HCT116 (cell line): ENCODE results near the gene GADD45G. TPM values are rescaled to one million over a fixed set of nuclear protein-coding genes. Genes with fewer than 3 reads are reported as not detected.

ENCODE experiments used
- ATAC-seq: fragments of 200-7000 bp; cut with Tn5 transposase; 2 replicates; pipeline ENCODE4 v1.9.1; 2020; ENCODE audit warnings: mild to moderate bottlenecking, moderate library complexity
- BruUV-seq: library from RNA; stranded (reverse); fragments of 400-500 nt; replicated peaks from 2 replicates; lab custom pipeline; 2021; lab: Mats Ljungman, UMichigan
- CTCF ChIA-PET: fragments of 300-600 bp; sonication (Branson Sonifier 250); formaldehyde crosslinking; loops from one replicate; lab custom pipeline; 2021; ENCODE audit warnings: antibody characterized with exemption; lab: Charles Lee
- POLR2A ChIA-PET: fragments of 300-600, 350-600 bp; sonication (Branson Sonifier 250); formaldehyde crosslinking; loops from one replicate; lab custom pipeline; 2021; ENCODE audit warnings: antibody characterized with exemption; lab: Charles Lee
- RAD21 ChIA-PET, 2 experiments: fragments of 300-600 bp; sonication (Branson Sonifier 250); formaldehyde crosslinking; loops; one replicate each; lab custom pipeline; 2023; ENCODE audit warnings: low total read pairs in 2 of 2; ENCODE audit not compliant: uncharacterized antibody in 2 of 2, unreplicated experiment in 2 of 2, low non-redundant PET in 1 of 2; lab: Charles Lee
- DNase-seq: peaks from one replicate; pipeline ENCODE4 v3.0.0-alpha.2; 2010; ENCODE audit warnings: low read depth, low spot score
- H2AFZ ChIP-seq: fragments of 200-600 bp; shearing (Covaris generic), sonication (generic); 2 replicates; pipeline ENCODE4 v1.6.1; 2017; ENCODE audit warnings: low read depth, mixed run types, mixed read lengths, antibody characterized with exemption, low read length; ENCODE audit not compliant: poor library complexity, severe bottlenecking
- H3K27ac ChIP-seq: 2 replicates; pipeline ENCODE4 v1.5.1; 2012; ENCODE audit warnings: low read depth, low read length
- H3K27me3 ChIP-seq: fragments of 200-600 bp; sonication (generic); 2 replicates; pipeline ENCODE4 v1.6.1; 2016; ENCODE audit warnings: mixed run types, low read length, mixed read lengths; ENCODE audit not compliant: insufficient read depth
- H3K36me3 ChIP-seq, 2 experiments: fragments of 200-500 bp in 1 of 2; fragments of 200-600 bp in 1 of 2; sonication (Bioruptor generic) in 1 of 2; sonication (generic) in 1 of 2; 2 replicates each; pipeline versions ENCODE4 v1.5.1 to v1.6.1; 2014 to 2016; ENCODE audit warnings: low read length in 2 of 2, inconsistent platforms in 1 of 2, mixed read lengths in 1 of 2, mixed run types in 1 of 2; ENCODE audit not compliant: insufficient read depth in 2 of 2, control insufficient read depth in 1 of 2
- H3K4me1 ChIP-seq, 2 experiments: fragments of 200-600 bp in 1 of 2; sonication (generic) in 1 of 2; 2 replicates each; pipeline versions ENCODE4 v1.5.1 to v1.6.1; 2012 to 2017; ENCODE audit warnings: low read length in 2 of 2, inconsistent platforms in 1 of 2, mild to moderate bottlenecking in 1 of 2, mixed read lengths in 1 of 2, mixed run types in 1 of 2, moderate library complexity in 1 of 2; ENCODE audit not compliant: insufficient read depth in 2 of 2, control insufficient read depth in 1 of 2
- H3K4me2 ChIP-seq: fragments of 200-600 bp; sonication (generic); 2 replicates; pipeline ENCODE4 v1.6.1; 2017; ENCODE audit warnings: mixed run types, low read length, mixed read lengths
- H3K4me3 ChIP-seq, 2 experiments: fragments of 200-600 bp in 1 of 2; sonication (generic) in 1 of 2; replicated peaks in 1 of 2; 2 replicates each; pipeline ENCODE4 v1.5.1; 2011 to 2016; ENCODE audit warnings: low read length in 2 of 2, control low read depth in 1 of 2, low read depth in 1 of 2, mild to moderate bottlenecking in 1 of 2, mixed read lengths in 1 of 2, mixed run types in 1 of 2
- H3K79me2 ChIP-seq: fragments of 200-600 bp; sonication (generic); 2 replicates; pipeline ENCODE4 v1.6.1; 2017; ENCODE audit warnings: mild to moderate bottlenecking, mixed run types, low read length, moderate library complexity, mixed read lengths; ENCODE audit not compliant: insufficient read depth
- H3K9ac ChIP-seq: fragments of 200-600 bp; sonication (generic); 2 replicates; pipeline ENCODE4 v1.6.1; 2016; ENCODE audit warnings: low read length, mixed read lengths
- H3K9me2 ChIP-seq: fragments of 200-600 bp; sonication (generic), shearing (Covaris generic); 2 replicates; pipeline ENCODE4 v1.6.1; 2017; ENCODE audit warnings: mixed run types, mild to moderate bottlenecking, moderate library complexity; ENCODE audit not compliant: insufficient read depth
- H3K9me3 ChIP-seq, 2 experiments: fragments of 200-500 bp in 1 of 2; fragments of 200-600 bp in 1 of 2; sonication (Bioruptor generic) in 1 of 2; sonication (generic) in 1 of 2; 2 replicates each; pipeline ENCODE4 v1.6.1; 2014 to 2017; ENCODE audit warnings: low read length in 2 of 2, mixed read lengths in 2 of 2, inconsistent platforms in 1 of 2, low read depth in 1 of 2, mild to moderate bottlenecking in 1 of 2, mixed run types in 1 of 2, moderate library complexity in 1 of 2; ENCODE audit not compliant: control insufficient read depth in 1 of 2, insufficient read depth in 1 of 2
- H4K20me1 ChIP-seq: fragments of 200-600 bp; sonication (generic), shearing (Covaris generic); 2 replicates; pipeline ENCODE4 v1.6.1; 2017; ENCODE audit warnings: mixed run types, mild to moderate bottlenecking, moderate library complexity; ENCODE audit not compliant: insufficient read depth
- JUND ChIP-seq: IDR thresholded peaks from 2 replicates; pipeline ENCODE4 v1.6.1; 2012
- POLR2A ChIP-seq: IDR thresholded peaks from 2 replicates; pipeline ENCODE4 v1.7.0; 2011; ENCODE audit warnings: borderline replicate concordance; ENCODE audit not compliant: insufficient read depth, insufficient read length; ENCODE audit errors: extremely low read depth
- POLR2AphosphoS5 ChIP-seq: IDR thresholded peaks from 2 replicates; pipeline ENCODE4 v1.6.1; 2011; ENCODE audit warnings: mild to moderate bottlenecking, low read depth, low read length, moderate library complexity
- RAD21 ChIP-seq: IDR thresholded peaks from 2 replicates; pipeline ENCODE4 v1.6.1; 2012; ENCODE audit warnings: low read depth, mild to moderate bottlenecking
- SIN3A ChIP-seq: IDR thresholded peaks from 2 replicates; pipeline ENCODE4 v1.6.1; 2012; ENCODE audit warnings: low read depth
- SP1 ChIP-seq: IDR thresholded peaks from 2 replicates; pipeline ENCODE4 v1.6.1; 2012; ENCODE audit warnings: low read depth
- SRF ChIP-seq: IDR thresholded peaks from 2 replicates; pipeline ENCODE4 v1.6.1; 2012; ENCODE audit warnings: low read depth
- TCF7L2 ChIP-seq: IDR thresholded peaks from 2 replicates; pipeline ENCODE4 v1.7.0; 2011; ENCODE audit warnings: borderline replicate concordance, inconsistent platforms; ENCODE audit not compliant: insufficient read depth, insufficient read length; ENCODE audit errors: extremely low read depth
- ZFX ChIP-seq: fragments of 450-650 bp; IDR thresholded peaks from 2 replicates; pipeline ENCODE4 v1.6.1; 2017
- intact Hi-C: fragments of 100-400 bp; cut with micrococcal nuclease; formaldehyde crosslinking; loops from 2 replicates; pipeline ENCODE4 v1.10.0; 2022
- total RNA-seq: library from RNA; stranded (reverse); gene quantifications from one replicate; pipeline ENCODE4 v1.2.1, GENCODE V29; 2021; ENCODE audit not compliant: unreplicated experiment
- TF ChIP-seq, protein P1 (sequence below), 3 experiments: fragments of 200-600 bp in 1 of 3; sonication (generic) in 1 of 3; IDR thresholded peaks in 2 of 3; conservative IDR thresholded peaks in 1 of 3; 2 replicates each; pipeline ENCODE4 v1.5.1; 2012 to 2017; ENCODE audit warnings: low read depth in 2 of 3, low read length in 2 of 3, antibody characterized with exemption in 1 of 3, borderline replicate concordance in 1 of 3, control low read depth in 1 of 3, mild to moderate bottlenecking in 1 of 3, mixed read lengths in 1 of 3, mixed run types in 1 of 3, moderate library complexity in 1 of 3; ENCODE audit not compliant: insufficient read depth in 1 of 3
- TF ChIP-seq, protein P2 (sequence below): IDR thresholded peaks from 2 replicates; pipeline ENCODE4 v1.6.1; 2012
- TF ChIP-seq, protein P3 (sequence below): IDR thresholded peaks from 2 replicates; pipeline ENCODE4 v1.6.1; 2011; ENCODE audit warnings: mild to moderate bottlenecking, low read length, moderate library complexity; ENCODE audit not compliant: insufficient replicate concordance; ENCODE audit errors: extremely low read depth

The GADD45G gene
- total RNA-seq, 1 experiment from 2014 or later, result not detected

DNA sequence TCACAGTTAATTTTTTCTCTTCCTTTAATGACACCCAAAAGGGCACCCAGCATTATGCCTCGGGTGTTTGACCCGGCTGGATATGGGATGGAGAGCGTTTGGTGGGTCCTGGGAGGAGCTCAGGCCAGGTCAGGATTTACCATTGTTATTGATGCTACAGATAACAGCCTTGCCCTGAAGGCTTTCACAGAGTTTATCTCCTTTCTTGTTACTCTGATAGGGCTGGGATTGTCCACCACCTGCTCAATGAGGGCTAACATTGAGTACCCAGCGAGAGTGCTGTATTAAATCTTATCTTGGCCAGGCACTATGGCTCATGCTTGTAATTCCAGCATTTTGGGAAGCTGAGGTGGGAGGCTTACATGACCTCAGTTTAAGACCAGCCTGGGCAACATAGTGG lies 37.2 kb downstream of the GADD45G start:
- Histone ChIP-seq H3K4me3 (no peak overlapping the region), H3K9me3 (no peaks in the 10 kb centered on the region), H2AFZ (no peak overlapping the region), H3K36me3 (no peaks in the 10 kb centered on the region), H3K9ac (no peak overlapping the region), H3K79me2 (no peaks in the 10 kb centered on the region), H3K4me1 (no peaks in the 10 kb centered on the region), H3K9me2 (no peaks in the 10 kb centered on the region), H3K27ac (no peak overlapping the region), H4K20me1 (no peaks in the 10 kb centered on the region), H3K4me2 (no peak overlapping the region)
- RAD21 ChIA-PET, result no interaction called here
- BruUV-seq, result no TSS peak
- CTCF ChIA-PET, result no interaction called here
- ATAC-seq, result no peak
- TF ChIP-seq RAD21 (no peak), JUND (no peak), POLR2A (no peak), TCF7L2 (no peak), SRF (no peak), SP1 (no peak), ZFX (no peak), POLR2AphosphoS5 (no peak), SIN3A (no peak)
- TF ChIP-seq, protein P1, sequence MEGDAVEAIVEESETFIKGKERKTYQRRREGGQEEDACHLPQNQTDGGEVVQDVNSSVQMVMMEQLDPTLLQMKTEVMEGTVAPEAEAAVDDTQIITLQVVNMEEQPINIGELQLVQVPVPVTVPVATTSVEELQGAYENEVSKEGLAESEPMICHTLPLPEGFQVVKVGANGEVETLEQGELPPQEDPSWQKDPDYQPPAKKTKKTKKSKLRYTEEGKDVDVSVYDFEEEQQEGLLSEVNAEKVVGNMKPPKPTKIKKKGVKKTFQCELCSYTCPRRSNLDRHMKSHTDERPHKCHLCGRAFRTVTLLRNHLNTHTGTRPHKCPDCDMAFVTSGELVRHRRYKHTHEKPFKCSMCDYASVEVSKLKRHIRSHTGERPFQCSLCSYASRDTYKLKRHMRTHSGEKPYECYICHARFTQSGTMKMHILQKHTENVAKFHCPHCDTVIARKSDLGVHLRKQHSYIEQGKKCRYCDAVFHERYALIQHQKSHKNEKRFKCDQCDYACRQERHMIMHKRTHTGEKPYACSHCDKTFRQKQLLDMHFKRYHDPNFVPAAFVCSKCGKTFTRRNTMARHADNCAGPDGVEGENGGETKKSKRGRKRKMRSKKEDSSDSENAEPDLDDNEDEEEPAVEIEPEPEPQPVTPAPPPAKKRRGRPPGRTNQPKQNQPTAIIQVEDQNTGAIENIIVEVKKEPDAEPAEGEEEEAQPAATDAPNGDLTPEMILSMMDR (IDR thresholded peaks at IDR 0.05 in 2 of 3, conservative IDR thresholded peaks at IDR 0.05 in 1 of 3; ENCODE audit: borderline replicate concordance in 1 of 3, insufficient read depth in 1 of 3, low read depth in 2 of 3, low read length in 2 of 3), result no peak
- TF ChIP-seq, protein P2, sequence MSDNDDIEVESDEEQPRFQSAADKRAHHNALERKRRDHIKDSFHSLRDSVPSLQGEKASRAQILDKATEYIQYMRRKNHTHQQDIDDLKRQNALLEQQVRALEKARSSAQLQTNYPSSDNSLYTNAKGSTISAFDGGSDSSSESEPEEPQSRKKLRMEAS, result no peak
- TF ChIP-seq, protein P3, sequence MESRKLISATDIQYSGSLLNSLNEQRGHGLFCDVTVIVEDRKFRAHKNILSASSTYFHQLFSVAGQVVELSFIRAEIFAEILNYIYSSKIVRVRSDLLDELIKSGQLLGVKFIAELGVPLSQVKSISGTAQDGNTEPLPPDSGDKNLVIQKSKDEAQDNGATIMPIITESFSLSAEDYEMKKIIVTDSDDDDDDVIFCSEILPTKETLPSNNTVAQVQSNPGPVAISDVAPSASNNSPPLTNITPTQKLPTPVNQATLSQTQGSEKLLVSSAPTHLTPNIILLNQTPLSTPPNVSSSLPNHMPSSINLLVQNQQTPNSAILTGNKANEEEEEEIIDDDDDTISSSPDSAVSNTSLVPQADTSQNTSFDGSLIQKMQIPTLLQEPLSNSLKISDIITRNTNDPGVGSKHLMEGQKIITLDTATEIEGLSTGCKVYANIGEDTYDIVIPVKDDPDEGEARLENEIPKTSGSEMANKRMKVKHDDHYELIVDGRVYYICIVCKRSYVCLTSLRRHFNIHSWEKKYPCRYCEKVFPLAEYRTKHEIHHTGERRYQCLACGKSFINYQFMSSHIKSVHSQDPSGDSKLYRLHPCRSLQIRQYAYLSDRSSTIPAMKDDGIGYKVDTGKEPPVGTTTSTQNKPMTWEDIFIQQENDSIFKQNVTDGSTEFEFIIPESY, result no peak
- TF ChIP-seq, all 23 proteins: peak for 0
- POLR2A ChIA-PET, result no interaction called here
- no peaks in the 10 kb centered on the region; the same call in 1 of the 2 replicates for H3K27me3 ChIP-seq
- intact Hi-C loops, result no loop called here
- DNase-seq, result no peak
